A549 (cell line): Measurements from ENCODE around the gene HRC. TPM values are rescaled to one million over a fixed set of nuclear protein-coding genes. Genes with fewer than 3 reads are reported as not detected.

ENCODE experiments used
- BHLHE40 ChIP-seq: IDR thresholded peaks from 2 replicates; pipeline ENCODE4 v1.6.1; 2012; ENCODE audit warnings: low read depth, low read length, inconsistent platforms
- CBX8 ChIP-seq: fragments of 200-600 bp; sonication (generic); IDR thresholded peaks from 2 replicates; pipeline ENCODE4 v1.6.1; 2016
- EHF ChIP-seq: fragments of 250-450 bp; sonication (Bioruptor Pico); IDR thresholded peaks from 2 replicates; pipeline ENCODE4 v1.5.0; 2020; ENCODE audit warnings: mild to moderate bottlenecking
- EHMT2 ChIP-seq: fragments of 200-600 bp; sonication (generic); IDR thresholded peaks from 2 replicates; pipeline ENCODE4 v1.6.1; 2016; ENCODE audit warnings: antibody characterized with exemption, low read depth, mild to moderate bottlenecking, moderate library complexity
- ESRRA ChIP-seq: fragments of 150-350 bp; IDR thresholded peaks from 2 replicates; pipeline ENCODE4 v1.6.1; 2014; ENCODE audit warnings: mild to moderate bottlenecking, low read length, borderline replicate concordance
- FOXS1 ChIP-seq: fragments of 250-450 bp; sonication (Bioruptor Pico); IDR thresholded peaks from 2 replicates; pipeline ENCODE4 v1.5.0; 2020; ENCODE audit warnings: mild to moderate bottlenecking, moderate library complexity
- HDAC2 ChIP-seq: fragments of 200-600 bp; sonication (generic); IDR thresholded peaks from 2 replicates; pipeline ENCODE4 v1.6.1; 2016
- HOXB13 ChIP-seq: fragments of 250-450 bp; sonication (Bioruptor Pico); IDR thresholded peaks from 2 replicates; pipeline ENCODE4 v1.5.0; 2020; ENCODE audit warnings: low read depth, mild to moderate bottlenecking, moderate library complexity
- HOXB5 ChIP-seq: fragments of 250-450 bp; sonication (Bioruptor Pico); IDR thresholded peaks from 2 replicates; pipeline ENCODE4 v1.5.0; 2020; ENCODE audit warnings: mild to moderate bottlenecking, moderate library complexity
- MAFK ChIP-seq: fragments of 450-650 bp; IDR thresholded peaks from 2 replicates; pipeline ENCODE4 v1.6.1; 2014; ENCODE audit not compliant: partially characterized antibody
- MAZ ChIP-seq: fragments of 150-350 bp; IDR thresholded peaks from 2 replicates; pipeline ENCODE4 v1.6.1; 2014; ENCODE audit warnings: antibody characterized with exemption, low read depth, low read length, borderline replicate concordance
- MYC ChIP-seq: IDR thresholded peaks from 2 replicates; pipeline ENCODE4 v1.6.1; 2012; ENCODE audit warnings: mild to moderate bottlenecking, inconsistent platforms, low read length, improper control_type of control experiment, borderline replicate concordance
- NFE2L2 ChIP-seq: fragments of 150-350 bp; conservative IDR thresholded peaks from 2 replicates; pipeline ENCODE4 v1.6.1; 2014; ENCODE audit warnings: low read length
- PHF8 ChIP-seq: fragments of 200-600 bp; sonication (generic); IDR thresholded peaks from 2 replicates; pipeline ENCODE4 v1.6.1; 2016; ENCODE audit warnings: low read depth, mild to moderate bottlenecking, antibody characterized with exemption, moderate library complexity, borderline replicate concordance
- RARB ChIP-seq: fragments of 250-450 bp; sonication (Bioruptor Pico); IDR thresholded peaks from 2 replicates; pipeline ENCODE4 v1.8.0; 2021; ENCODE audit warnings: mild to moderate bottlenecking, moderate library complexity
- RFX5 ChIP-seq: fragments of 450-650 bp; IDR thresholded peaks from 2 replicates; pipeline ENCODE4 v1.7.1; 2014; ENCODE audit warnings: antibody characterized with exemption, mild to moderate bottlenecking, moderate library complexity
- TFCP2L1 ChIP-seq: fragments of 250-450 bp; sonication (Bioruptor Pico); IDR thresholded peaks from 2 replicates; pipeline ENCODE4 v1.5.0; 2021; ENCODE audit warnings: mild to moderate bottlenecking
- TP53 ChIP-seq: fragments of 250-450 bp; sonication (Bioruptor Pico); IDR thresholded peaks from 2 replicates; pipeline ENCODE4 v1.5.0; 2021; ENCODE audit warnings: mild to moderate bottlenecking, moderate library complexity
- ZFP36 ChIP-seq: fragments of 450-650 bp; IDR thresholded peaks from 2 replicates; pipeline ENCODE4 v1.6.1; 2014; ENCODE audit warnings: borderline replicate concordance; ENCODE audit not compliant: partially characterized antibody
- ZNF302 ChIP-seq: fragments of 250-450 bp; sonication (Bioruptor Pico); IDR thresholded peaks from 2 replicates; pipeline ENCODE4 v1.9.0; 2021; ENCODE audit warnings: inconsistent platforms, mild to moderate bottlenecking, moderate library complexity
- polyA plus RNA-seq, 4 experiments: library from polyadenylated mRNA; depleted of rRNA in 3 of 4; stranded (reverse); fragments of >200 nt; fragmentation: RNase III in 1 of 4; extraction: RNeasy Plus Mini Kit Qiagen cat#74134 plus additional on column Dnase treatment in 1 of 4; gene quantifications; 2 replicates in 3 of 4; 3 replicates in 1 of 4; pipeline ENCODE4 v1.2.3, GENCODE V29; 2011 to 2017
- TF ChIP-seq, protein P1 (sequence below): fragments of 150-350 bp; IDR thresholded peaks from 2 replicates; pipeline ENCODE4 v1.6.1; 2014; ENCODE audit warnings: low read depth, mild to moderate bottlenecking, low read length
- TF ChIP-seq, protein P2 (sequence below): IDR thresholded peaks from 2 replicates; pipeline ENCODE4 v1.6.1; 2012
- TF ChIP-seq, protein P3 (sequence below): IDR thresholded peaks from 2 replicates; pipeline ENCODE4 v1.6.1; 2012; ENCODE audit warnings: low read depth, borderline replicate concordance
- TF ChIP-seq, protein P4 (sequence below): fragments of >200 bp; sonication (Bioruptor Twin); formaldehyde crosslinking; IDR thresholded peaks from 3 replicates; pipeline ENCODE4 v1.6.1; 2016
- TF ChIP-seq, protein P5 (sequence below): fragments of 250-450 bp; sonication (Bioruptor Pico); IDR thresholded peaks from 2 replicates; pipeline ENCODE4 v1.5.0; 2021; ENCODE audit warnings: mild to moderate bottlenecking, moderate library complexity, borderline replicate concordance
- TF ChIP-seq, protein P6 (sequence below): fragments of 450-650 bp; IDR thresholded peaks from 2 replicates; pipeline ENCODE4 v1.6.1; 2014; ENCODE audit warnings: antibody characterized with exemption
- TF ChIP-seq, protein P7 (sequence below): fragments of 250-450 bp; sonication (Bioruptor Pico); IDR thresholded peaks from 2 replicates; pipeline ENCODE4 v1.5.0; 2020; ENCODE audit warnings: low read depth, mild to moderate bottlenecking, moderate library complexity
- TF ChIP-seq, protein P8 (sequence below): fragments of >200 bp; sonication (Bioruptor Twin); formaldehyde crosslinking; IDR thresholded peaks from 2 replicates; pipeline ENCODE4 v1.6.1; 2016

HRC gene
- polyA plus RNA-seq, 2 of the 4 experiments (the other 2 are of a cell fraction) = 0.04 TPM

DNA sequence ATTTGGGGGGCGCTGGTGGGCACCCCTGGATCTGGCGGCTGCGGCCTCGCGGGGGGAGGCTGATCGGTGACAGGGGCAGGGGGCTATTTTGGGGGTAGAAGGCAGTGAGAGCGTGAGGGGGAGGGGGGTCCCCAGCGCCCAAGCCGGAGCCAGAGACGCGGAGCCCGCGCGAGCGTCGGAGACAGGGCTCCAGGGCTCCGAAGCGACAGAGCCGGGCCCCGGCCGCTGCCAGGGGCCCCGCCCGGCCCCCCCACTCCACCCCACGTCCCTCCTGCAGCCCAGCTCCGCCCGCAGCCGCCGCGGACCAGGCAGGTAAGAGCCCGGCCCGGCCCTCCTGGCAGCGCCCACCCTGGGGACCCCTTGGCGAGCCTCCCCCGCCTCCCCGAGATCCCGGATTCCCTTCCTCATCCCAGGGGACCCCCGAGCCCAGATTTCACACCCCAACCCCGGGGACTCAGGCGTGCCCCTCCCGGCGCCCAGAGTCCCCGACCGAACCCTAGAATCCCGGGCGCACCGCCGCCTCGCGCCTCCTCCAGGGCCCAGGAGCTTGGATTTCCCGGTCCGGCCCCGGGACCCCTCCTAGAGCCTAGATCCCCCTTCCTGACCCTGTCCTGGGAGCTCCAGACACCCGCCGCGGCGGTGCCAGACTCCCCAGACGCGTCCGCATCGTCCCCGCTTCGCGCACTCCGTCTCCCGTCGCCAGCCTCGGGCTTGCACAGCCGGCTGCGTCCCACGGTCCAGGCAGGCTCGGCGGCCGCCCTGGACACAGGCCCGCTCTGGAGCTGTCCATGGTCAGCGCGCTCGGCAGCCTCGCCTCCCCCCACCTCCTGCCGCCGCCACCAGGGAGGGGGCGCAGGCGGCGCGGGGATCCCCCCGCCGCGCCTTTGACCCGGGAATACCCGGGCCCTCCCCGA, 35.5 kb downstream of the HRC start, which contains the start of gene PPFIA3 (continued):
- TF ChIP-seq, protein P1, sequence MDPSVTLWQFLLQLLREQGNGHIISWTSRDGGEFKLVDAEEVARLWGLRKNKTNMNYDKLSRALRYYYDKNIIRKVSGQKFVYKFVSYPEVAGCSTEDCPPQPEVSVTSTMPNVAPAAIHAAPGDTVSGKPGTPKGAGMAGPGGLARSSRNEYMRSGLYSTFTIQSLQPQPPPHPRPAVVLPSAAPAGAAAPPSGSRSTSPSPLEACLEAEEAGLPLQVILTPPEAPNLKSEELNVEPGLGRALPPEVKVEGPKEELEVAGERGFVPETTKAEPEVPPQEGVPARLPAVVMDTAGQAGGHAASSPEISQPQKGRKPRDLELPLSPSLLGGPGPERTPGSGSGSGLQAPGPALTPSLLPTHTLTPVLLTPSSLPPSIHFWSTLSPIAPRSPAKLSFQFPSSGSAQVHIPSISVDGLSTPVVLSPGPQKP = no peak
- TF ChIP-seq RARB (CRISPR knock-in tag) = no peak
- no peak for TF ChIP-seq PHF8
- TF ChIP-seq HOXB13 (CRISPR knock-in tag) = peak; percentile 47; the same call in 1 of the 2 replicates
- TF ChIP-seq, protein P2, sequence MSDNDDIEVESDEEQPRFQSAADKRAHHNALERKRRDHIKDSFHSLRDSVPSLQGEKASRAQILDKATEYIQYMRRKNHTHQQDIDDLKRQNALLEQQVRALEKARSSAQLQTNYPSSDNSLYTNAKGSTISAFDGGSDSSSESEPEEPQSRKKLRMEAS = peak; percentile 72
- no peak for TF ChIP-seq ZNF302 (CRISPR knock-in tag)
- no peak for TF ChIP-seq ZFP36
- no peak for TF ChIP-seq RFX5
- TF ChIP-seq FOXS1 = no peak
- TF ChIP-seq BHLHE40 = no peak
- no peak for TF ChIP-seq TP53 (CRISPR knock-in tag)
- no peak for TF ChIP-seq TFCP2L1
- TF ChIP-seq, protein P3, sequence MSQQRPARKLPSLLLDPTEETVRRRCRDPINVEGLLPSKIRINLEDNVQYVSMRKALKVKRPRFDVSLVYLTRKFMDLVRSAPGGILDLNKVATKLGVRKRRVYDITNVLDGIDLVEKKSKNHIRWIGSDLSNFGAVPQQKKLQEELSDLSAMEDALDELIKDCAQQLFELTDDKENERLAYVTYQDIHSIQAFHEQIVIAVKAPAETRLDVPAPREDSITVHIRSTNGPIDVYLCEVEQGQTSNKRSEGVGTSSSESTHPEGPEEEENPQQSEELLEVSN = peak; percentile 43; the same call in 1 of the 2 replicates
- no peak for TF ChIP-seq EHF
- TF ChIP-seq NFE2L2 = no peak
- TF ChIP-seq, protein P4, sequence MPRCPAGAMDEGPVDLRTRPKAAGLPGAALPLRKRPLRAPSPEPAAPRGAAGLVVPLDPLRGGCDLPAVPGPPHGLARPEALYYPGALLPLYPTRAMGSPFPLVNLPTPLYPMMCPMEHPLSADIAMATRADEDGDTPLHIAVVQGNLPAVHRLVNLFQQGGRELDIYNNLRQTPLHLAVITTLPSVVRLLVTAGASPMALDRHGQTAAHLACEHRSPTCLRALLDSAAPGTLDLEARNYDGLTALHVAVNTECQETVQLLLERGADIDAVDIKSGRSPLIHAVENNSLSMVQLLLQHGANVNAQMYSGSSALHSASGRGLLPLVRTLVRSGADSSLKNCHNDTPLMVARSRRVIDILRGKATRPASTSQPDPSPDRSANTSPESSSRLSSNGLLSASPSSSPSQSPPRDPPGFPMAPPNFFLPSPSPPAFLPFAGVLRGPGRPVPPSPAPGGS = no peak
- TF ChIP-seq EHMT2 = 0 out of 2 replicates have a peak, but pooled peaks have one; percentile 70
- TF ChIP-seq, protein P5, sequence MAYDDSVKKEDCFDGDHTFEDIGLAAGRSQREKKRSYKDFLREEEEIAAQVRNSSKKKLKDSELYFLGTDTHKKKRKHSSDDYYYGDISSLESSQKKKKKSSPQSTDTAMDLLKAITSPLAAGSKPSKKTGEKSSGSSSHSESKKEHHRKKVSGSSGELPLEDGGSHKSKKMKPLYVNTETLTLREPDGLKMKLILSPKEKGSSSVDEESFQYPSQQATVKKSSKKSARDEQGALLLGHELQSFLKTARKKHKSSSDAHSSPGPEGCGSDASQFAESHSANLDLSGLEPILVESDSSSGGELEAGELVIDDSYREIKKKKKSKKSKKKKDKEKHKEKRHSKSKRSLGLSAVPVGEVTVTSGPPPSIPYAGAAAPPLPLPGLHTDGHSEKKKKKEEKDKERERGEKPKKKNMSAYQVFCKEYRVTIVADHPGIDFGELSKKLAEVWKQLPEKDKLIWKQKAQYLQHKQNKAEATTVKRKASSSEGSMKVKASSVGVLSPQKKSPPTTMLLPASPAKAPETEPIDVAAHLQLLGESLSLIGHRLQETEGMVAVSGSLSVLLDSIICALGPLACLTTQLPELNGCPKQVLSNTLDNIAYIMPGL (CRISPR knock-in tag) = no peak
- TF ChIP-seq HOXB5 (CRISPR knock-in tag) = 0 out of 2 replicates have a peak, but pooled peaks have one; percentile 38
- TF ChIP-seq MAFK = no peak
- TF ChIP-seq, protein P6, sequence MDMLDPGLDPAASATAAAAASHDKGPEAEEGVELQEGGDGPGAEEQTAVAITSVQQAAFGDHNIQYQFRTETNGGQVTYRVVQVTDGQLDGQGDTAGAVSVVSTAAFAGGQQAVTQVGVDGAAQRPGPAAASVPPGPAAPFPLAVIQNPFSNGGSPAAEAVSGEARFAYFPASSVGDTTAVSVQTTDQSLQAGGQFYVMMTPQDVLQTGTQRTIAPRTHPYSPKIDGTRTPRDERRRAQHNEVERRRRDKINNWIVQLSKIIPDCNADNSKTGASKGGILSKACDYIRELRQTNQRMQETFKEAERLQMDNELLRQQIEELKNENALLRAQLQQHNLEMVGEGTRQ = no peak
- TF ChIP-seq, protein P7, sequence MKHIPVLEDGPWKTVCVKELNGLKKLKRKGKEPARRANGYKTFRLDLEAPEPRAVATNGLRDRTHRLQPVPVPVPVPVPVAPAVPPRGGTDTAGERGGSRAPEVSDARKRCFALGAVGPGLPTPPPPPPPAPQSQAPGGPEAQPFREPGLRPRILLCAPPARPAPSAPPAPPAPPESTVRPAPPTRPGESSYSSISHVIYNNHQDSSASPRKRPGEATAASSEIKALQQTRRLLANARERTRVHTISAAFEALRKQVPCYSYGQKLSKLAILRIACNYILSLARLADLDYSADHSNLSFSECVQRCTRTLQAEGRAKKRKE (CRISPR knock-in tag) = no peak
- no peak for TF ChIP-seq MAZ
- TF ChIP-seq MYC = no peak
- TF ChIP-seq, protein P8, sequence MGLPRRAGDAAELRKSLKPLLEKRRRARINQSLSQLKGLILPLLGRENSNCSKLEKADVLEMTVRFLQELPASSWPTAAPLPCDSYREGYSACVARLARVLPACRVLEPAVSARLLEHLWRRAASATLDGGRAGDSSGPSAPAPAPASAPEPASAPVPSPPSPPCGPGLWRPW = no peak
- 0 out of 2 replicates have a peak, but pooled peaks have one; percentile 55 for TF ChIP-seq HDAC2
- no peak for TF ChIP-seq ESRRA
- no peak for TF ChIP-seq CBX8
